PC-9 (cell line): ENCODE results near the gene CFAP74. TPM values are rescaled to one million over a fixed set of nuclear protein-coding genes. Genes with fewer than 3 reads are reported as not detected.

Experiments
- BruUV-seq: library from RNA; stranded (reverse); fragments of 400-500 nt; replicated peaks from 2 replicates; lab custom pipeline; 2021; lab: Mats Ljungman, UMichigan
- CTCF ChIA-PET: fragments of 300-600 bp; sonication (Branson Sonifier 250); formaldehyde crosslinking; loops from one replicate; lab custom pipeline; 2022; ENCODE audit warnings: antibody characterized with exemption; lab: Charles Lee
- POLR2A ChIA-PET: fragments of 300-600 bp; sonication (Branson Sonifier 250); formaldehyde crosslinking; loops from one replicate; lab custom pipeline; 2022; ENCODE audit warnings: antibody characterized with exemption; ENCODE audit not compliant: unreplicated experiment; lab: Charles Lee
- DNase-seq, 2 experiments: peaks; one replicate each; pipeline versions ENCODE4 v3.0.0 to v3.0.0-alpha.2; 2015 to 2022; ENCODE audit warnings: mixed read lengths in 1 of 2
- H2AFZ ChIP-seq: fragments of 200-600 bp; sonication (generic); 2 replicates; pipeline ENCODE4 v1.8.1; 2017; ENCODE audit warnings: antibody characterized with exemption
- H3F3A ChIP-seq: fragments of 200-600 bp; sonication (generic); 2 replicates; pipeline ENCODE4 v1.8.1; 2017; ENCODE audit warnings: antibody characterized with exemption, mild to moderate bottlenecking, low read depth; ENCODE audit not compliant: insufficient read depth
- H3K27ac ChIP-seq: fragments of 200-600 bp; sonication (generic); 2 replicates; pipeline ENCODE4 v1.6.1; 2016; ENCODE audit warnings: mixed run types
- H3K27me3 ChIP-seq: fragments of 200-600 bp; sonication (generic); 2 replicates; pipeline ENCODE4 v1.6.1; 2016; ENCODE audit warnings: low read depth, mixed run types; ENCODE audit not compliant: insufficient read depth
- H3K36me3 ChIP-seq: fragments of 200-600 bp; sonication (generic); 2 replicates; pipeline ENCODE4 v1.6.1; 2016; ENCODE audit warnings: low read depth, mixed run types
- H3K4me1 ChIP-seq: fragments of 200-600 bp; sonication (generic); replicated peaks from 2 replicates; pipeline ENCODE4 v1.6.1; 2016; ENCODE audit warnings: mixed run types; ENCODE audit not compliant: insufficient read depth
- H3K4me2 ChIP-seq: fragments of 200-600 bp; sonication (generic); 2 replicates; pipeline ENCODE4 v1.6.1; 2017; ENCODE audit warnings: mixed run types
- H3K4me3 ChIP-seq: fragments of 200-600 bp; sonication (generic); 2 replicates; pipeline ENCODE4 v1.6.1; 2016; ENCODE audit warnings: mixed run types
- H3K79me2 ChIP-seq: fragments of 200-600 bp; sonication (generic); 2 replicates; pipeline ENCODE4 v1.6.1; 2017; ENCODE audit warnings: low read depth, mixed run types
- H3K9me2 ChIP-seq: fragments of 200-600 bp; sonication (generic); 2 replicates; pipeline ENCODE4 v1.8.1; 2017; ENCODE audit warnings: mild to moderate bottlenecking; ENCODE audit not compliant: insufficient read depth
- H3K9me3 ChIP-seq: fragments of 200-600 bp; sonication (generic); 2 replicates; pipeline ENCODE4 v1.8.1; 2016; ENCODE audit warnings: low read depth; ENCODE audit not compliant: insufficient read depth
- H4K20me1 ChIP-seq: fragments of 200-600 bp; sonication (generic); 2 replicates; pipeline ENCODE4 v1.8.1; 2017; ENCODE audit not compliant: insufficient read depth
- CTCF ChIP-seq: fragments of 200-600 bp; sonication (generic); conservative IDR thresholded peaks from 2 replicates; pipeline ENCODE4 v1.6.1; 2017; ENCODE audit warnings: mixed run types, antibody characterized with exemption, mild to moderate bottlenecking, moderate library complexity
- EZH2 ChIP-seq: fragments of 200-600 bp; sonication (generic); IDR thresholded peaks from 2 replicates; pipeline ENCODE4 v1.8.0; 2017; ENCODE audit warnings: antibody characterized with exemption, low read depth
- intact Hi-C: fragments of 100-400 bp; cut with micrococcal nuclease; formaldehyde crosslinking; loops from one replicate; pipeline ENCODE4 v1.10.0; 2022; ENCODE audit not compliant: unreplicated experiment
- total RNA-seq: library from RNA; stranded (reverse); gene quantifications from 2 replicates; pipeline ENCODE4 v1.2.3, GENCODE V29; 2021

Gene CFAP74
- total RNA-seq, 1 experiment from 2014 or later: 2.8 TPM

- H3K36me3 ChIP-seq: no peaks in the 10 kb centered on the region
- H3K27me3 ChIP-seq: peaks cover 67% of the 10 kb centered on the region
- no peaks in the 10 kb centered on the region for H4K20me1 ChIP-seq
- DNase-seq: peak in 1 of 2 experiments; percentile 52
- no peaks in the 10 kb centered on the region for H3K9me3 ChIP-seq
- H3K27ac ChIP-seq: no peak overlapping the region
- BruUV-seq: no TSS peak
- H3K4me1 ChIP-seq: no peaks in the 10 kb centered on the region
- CTCF ChIA-PET: interaction anchor here (0.6 to 1.0 kb wide), 4 partner anchors 52 to 245 kb away, joined by 4 to 5 read pairs (median 4); no protein-coding TSS in a partner anchor
- POLR2A ChIA-PET: no interaction called here
- H2AFZ ChIP-seq: 0 out of 2 replicates have a peak overlapping the region, but pooled peaks have one; percentile 52
- H3K79me2 ChIP-seq: no peaks in the 10 kb centered on the region
- peak overlapping the region; percentile 27; the same call in 1 of the 2 replicates for H3K4me3 ChIP-seq
- TF ChIP-seq EZH2: no peak
- TF ChIP-seq CTCF: peak; percentile 95
- H3K9me2 ChIP-seq: no peaks in the 10 kb centered on the region
- peak overlapping the region; percentile 71 for H3K4me2 ChIP-seq
- H3F3A ChIP-seq: no peaks in the 10 kb centered on the region
- intact Hi-C loops: loop anchor here (1.0 kb wide), 1 partner anchor 102 kb away; no protein-coding TSS in a partner anchor
These were observed 59.6 kb downstream of the CFAP74 start for GRCh38 chr1:1943834-1944570.

GRCh38 chr1:1942753-1943656 lies 60.6 kb downstream of the CFAP74 start:
- CTCF ChIA-PET: no interaction called here
- no TSS peak for BruUV-seq
- no peaks in the 10 kb centered on the region for H4K20me1 ChIP-seq
- H3K79me2 ChIP-seq: no peaks in the 10 kb centered on the region
- no peak overlapping the region for H2AFZ ChIP-seq
- no peak overlapping the region for H3K4me3 ChIP-seq
- no peak for DNase-seq
- TF ChIP-seq CTCF (no peak), EZH2 (no peak)
- intact Hi-C loops: no loop called here
- H3K9me2 ChIP-seq: no peaks in the 10 kb centered on the region
- no peaks in the 10 kb centered on the region for H3F3A ChIP-seq
- no peaks in the 10 kb centered on the region for H3K9me3 ChIP-seq
- H3K4me2 ChIP-seq: no peak overlapping the region
- POLR2A ChIA-PET: no interaction called here
- peaks cover 72% of the 10 kb centered on the region for H3K27me3 ChIP-seq
- H3K36me3 ChIP-seq: no peaks in the 10 kb centered on the region
- H3K4me1 ChIP-seq: no peaks in the 10 kb centered on the region
- H3K27ac ChIP-seq: no peak overlapping the region

- H3K27ac ChIP-seq: no peak overlapping the region
- H3K36me3 ChIP-seq: no peaks in the 10 kb centered on the region
- no peak overlapping the region for H2AFZ ChIP-seq
- no TSS peak for BruUV-seq
- no peaks in the 10 kb centered on the region for H4K20me1 ChIP-seq
- ChIA-PET POLR2A (no interaction called here), CTCF (no interaction called here)
- H3K4me1 ChIP-seq: no peaks in the 10 kb centered on the region
- H3K27me3 ChIP-seq: peaks cover 68% of the 10 kb centered on the region
- no peaks in the 10 kb centered on the region for H3K79me2 ChIP-seq
- intact Hi-C loops: no loop called here
- no peaks in the 10 kb centered on the region for H3K9me3 ChIP-seq
- no peaks in the 10 kb centered on the region for H3F3A ChIP-seq
- no peak for TF ChIP-seq EZH2
- no peak for TF ChIP-seq CTCF
- DNase-seq: no peak
- H3K4me3 ChIP-seq: no peak overlapping the region
- H3K4me2 ChIP-seq: no peak overlapping the region
- no peaks in the 10 kb centered on the region for H3K9me2 ChIP-seq
These were observed 61.5 kb downstream of the CFAP74 start for GRCh38 chr1:1941868-1942752.
